Trophoblast cell (in vitro differentiated cells and primary cell): ENCODE data around the gene ZBTB7C.

Experiments
- DNase-seq, 2 donors: peaks; one replicate each; pipeline ENCODE4 v3.0.0-alpha.2; 2016
- H2AFZ ChIP-seq: 2 replicates; pipeline ENCODE4 v1.6.1; 2013; ENCODE audit warnings: low read length, moderate library complexity, mild to moderate bottlenecking; ENCODE audit not compliant: insufficient read depth, poor library complexity
- H2AK5ac ChIP-seq: 2 replicates; pipeline ENCODE4 v1.6.1; 2013; ENCODE audit warnings: mild to moderate bottlenecking, low read length
- H2BK120ac ChIP-seq: 2 replicates; pipeline ENCODE4 v1.6.1; 2013; ENCODE audit warnings: low read length, mild to moderate bottlenecking, moderate library complexity; ENCODE audit not compliant: insufficient read depth, poor library complexity
- H2BK12ac ChIP-seq: 2 replicates; pipeline ENCODE4 v1.6.1; 2013; ENCODE audit warnings: mild to moderate bottlenecking, low read length, moderate library complexity
- H2BK5ac ChIP-seq: 2 replicates; pipeline ENCODE4 v1.6.1; 2013; ENCODE audit warnings: low read length, low read depth, moderate library complexity, mild to moderate bottlenecking; ENCODE audit not compliant: poor library complexity
- H3K14ac ChIP-seq: 2 replicates; pipeline ENCODE4 v1.6.1; 2013; ENCODE audit warnings: mild to moderate bottlenecking, low read length
- H3K18ac ChIP-seq: 2 replicates; pipeline ENCODE4 v1.6.1; 2013; ENCODE audit warnings: mild to moderate bottlenecking, low read length
- H3K23ac ChIP-seq: 2 replicates; pipeline ENCODE4 v1.6.1; 2013; ENCODE audit warnings: low read length
- H3K27ac ChIP-seq: 2 replicates; pipeline ENCODE4 v1.5.1; 2013; ENCODE audit warnings: low read depth, mild to moderate bottlenecking, inconsistent platforms, low read length, moderate library complexity
- H3K27me3 ChIP-seq: 2 replicates; pipeline ENCODE4 v1.6.1; 2013; ENCODE audit warnings: inconsistent platforms, mild to moderate bottlenecking, low read length, moderate library complexity; ENCODE audit not compliant: insufficient read depth
- H3K36me3 ChIP-seq, 2 experiments: 1 replicate in 1 of 2; 2 replicates in 1 of 2; pipeline ENCODE4 v1.6.1; 2013; ENCODE audit warnings: low read length in 2 of 2, mild to moderate bottlenecking in 2 of 2, moderate library complexity in 1 of 2; ENCODE audit not compliant: insufficient read depth in 2 of 2, control insufficient read depth in 1 of 2
- H3K4ac ChIP-seq: 2 replicates; pipeline ENCODE4 v1.6.1; 2013; ENCODE audit warnings: low read depth, mild to moderate bottlenecking, low read length, moderate library complexity
- H3K4me1 ChIP-seq, 2 experiments: 1 replicate in 1 of 2; 2 replicates in 1 of 2; pipeline ENCODE4 v1.6.1; 2013; ENCODE audit warnings: low read length in 2 of 2, mild to moderate bottlenecking in 2 of 2, moderate library complexity in 1 of 2; ENCODE audit not compliant: insufficient read depth in 2 of 2, control insufficient read depth in 1 of 2
- H3K4me2 ChIP-seq: 2 replicates; pipeline ENCODE4 v1.6.1; 2013; ENCODE audit warnings: inconsistent platforms, mild to moderate bottlenecking, low read length, moderate library complexity
- H3K4me3 ChIP-seq: 2 replicates; pipeline ENCODE4 v1.5.1; 2013; ENCODE audit warnings: mild to moderate bottlenecking, low read depth, low read length, inconsistent platforms
- H3K79me1 ChIP-seq: one replicate; pipeline ENCODE4 v1.6.1; 2013; ENCODE audit warnings: low read length
- H3K79me2 ChIP-seq: 2 replicates; pipeline ENCODE4 v1.6.1; 2013; ENCODE audit warnings: low read length, mild to moderate bottlenecking; ENCODE audit not compliant: control insufficient read depth, insufficient read depth, poor library complexity
- H3K9ac ChIP-seq: 2 replicates; pipeline ENCODE4 v1.6.1; 2013; ENCODE audit warnings: mild to moderate bottlenecking, low read length
- H3K9me3 ChIP-seq: 2 replicates; pipeline ENCODE4 v1.6.1; 2013; ENCODE audit warnings: low read depth, mild to moderate bottlenecking, control low read depth, inconsistent platforms, low read length; ENCODE audit not compliant: insufficient read depth
- H4K12ac ChIP-seq: 2 replicates; pipeline ENCODE4 v1.6.1; 2013; ENCODE audit warnings: low read depth, mild to moderate bottlenecking, low read length, moderate library complexity
- H4K8ac ChIP-seq: 2 replicates; pipeline ENCODE4 v1.6.1; 2013; ENCODE audit warnings: low read depth, mild to moderate bottlenecking, low read length, moderate library complexity
- H4K91ac ChIP-seq: one replicate; pipeline ENCODE4 v1.6.1; 2013; ENCODE audit warnings: low read depth, mild to moderate bottlenecking, low read length, moderate library complexity
- WGBS: extraction: QIAGEN DNeasy Blood & Tissue Kit; methylation state at CpG from one replicate; pipeline ENCODE4 v1.1.7; 2013; ENCODE audit warnings: missing lambda C conversion rate; ENCODE audit not compliant: insufficient read length, insufficient coverage; ENCODE audit errors: extremely low coverage; 5-methylcytosine and 5-hydroxymethylcytosine counted together

ZBTB7C gene

GRCh38 chr18:48256848-48257247 is 152.3 kb downstream of the ZBTB7C start:
- Histone ChIP-seq H3K79me2 (no peaks in the 10 kb centered on the region), H4K12ac (no peak overlapping the region), H3K4me2 (no peak overlapping the region), H2AFZ (no peak overlapping the region), H2BK12ac (no peak overlapping the region), H3K4me1 (no peaks in the 10 kb centered on the region), H4K8ac (no peak overlapping the region), H3K4ac (no peak overlapping the region), H3K9ac (no peak overlapping the region), H2BK120ac (no peak overlapping the region), H3K79me1 (no peaks in the 10 kb centered on the region), H3K23ac (no peak overlapping the region), H3K4me3 (no peak overlapping the region), H3K36me3 (no peaks in the 10 kb centered on the region), H4K91ac (no peak overlapping the region), H3K14ac (no peak overlapping the region), H3K27ac (no peak overlapping the region), H2AK5ac (no peak overlapping the region), H3K9me3 (no peaks in the 10 kb centered on the region), H3K18ac (no peak overlapping the region), H2BK5ac (no peak overlapping the region), H3K27me3 (no peaks in the 10 kb centered on the region)
- DNase-seq: no peak

DNA sequence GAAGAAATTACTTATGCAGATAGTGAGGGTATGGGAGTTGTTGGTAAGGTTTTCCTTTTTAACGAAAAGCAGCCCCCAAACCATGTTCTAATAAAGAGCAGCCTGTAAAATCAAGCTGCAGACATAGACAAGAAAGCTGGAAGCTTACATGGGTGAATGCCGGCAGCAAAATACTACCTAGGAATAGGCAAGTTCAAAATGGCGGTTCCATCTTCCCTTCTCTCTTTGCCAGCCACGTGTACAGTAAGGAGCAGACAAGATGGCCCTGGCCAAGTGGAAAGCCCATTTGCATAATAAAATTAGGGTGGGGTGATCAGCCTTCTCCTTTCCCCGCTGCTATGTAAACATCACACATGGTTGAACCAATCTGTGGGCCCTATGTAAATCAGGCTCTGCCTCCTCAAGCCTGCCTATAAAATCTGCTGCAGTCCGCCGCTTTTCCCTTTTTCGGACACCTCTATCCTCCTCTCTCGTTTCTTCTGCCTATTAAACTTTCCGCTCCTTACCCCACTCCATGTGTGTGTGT is 155.0 kb downstream of the ZBTB7C start:
- Histone ChIP-seq H3K27ac (no peak overlapping the region), H3K4me2 (no peak overlapping the region), H2AK5ac (no peak overlapping the region), H3K9me3 (no peaks in the 10 kb centered on the region), H2AFZ (no peak overlapping the region), H4K8ac (no peak overlapping the region), H3K79me1 (no peaks in the 10 kb centered on the region), H3K18ac (no peak overlapping the region), H3K4me3 (no peak overlapping the region), H3K36me3 (no peaks in the 10 kb centered on the region), H3K9ac (no peak overlapping the region), H2BK120ac (no peak overlapping the region), H3K4me1 (no peaks in the 10 kb centered on the region), H4K12ac (no peak overlapping the region), H3K4ac (no peak overlapping the region), H4K91ac (no peak overlapping the region), H2BK12ac (no peak overlapping the region), H3K27me3 (no peaks in the 10 kb centered on the region), H3K79me2 (no peaks in the 10 kb centered on the region), H3K14ac (no peak overlapping the region), H2BK5ac (no peak overlapping the region), H3K23ac (no peak overlapping the region)
- WGBS: no CpG with 5 or more reads among the region's 10 CpGs
- no peak for DNase-seq

- no peak overlapping the region for H3K27ac ChIP-seq
- H3K23ac ChIP-seq: no peak overlapping the region
- no peaks in the 10 kb centered on the region for H3K27me3 ChIP-seq
- WGBS: no CpG with 5 or more reads among the region's 3 CpGs
- no peak overlapping the region for H3K4ac ChIP-seq
- no peak overlapping the region for H4K91ac ChIP-seq
- no peak overlapping the region for H3K14ac ChIP-seq
- H3K9ac ChIP-seq: no peak overlapping the region
- no peak overlapping the region for H3K18ac ChIP-seq
- H3K9me3 ChIP-seq: no peaks in the 10 kb centered on the region
- H3K79me2 ChIP-seq: no peaks in the 10 kb centered on the region
- H3K36me3 ChIP-seq: no peaks in the 10 kb centered on the region
- no peaks in the 10 kb centered on the region for H3K79me1 ChIP-seq
- no peak for DNase-seq
- no peak overlapping the region for H4K12ac ChIP-seq
- H4K8ac ChIP-seq: no peak overlapping the region
- no peak overlapping the region for H2BK120ac ChIP-seq
- H2AK5ac ChIP-seq: no peak overlapping the region
- H2BK12ac ChIP-seq: no peak overlapping the region
- no peak overlapping the region for H3K4me3 ChIP-seq
- no peak overlapping the region for H2AFZ ChIP-seq
- H3K4me2 ChIP-seq: no peak overlapping the region
- H3K4me1 ChIP-seq: no peaks in the 10 kb centered on the region
- no peak overlapping the region for H2BK5ac ChIP-seq
Measured at GRCh38 chr18:48252525-48252924, 156.7 kb downstream of the ZBTB7C start.

- Histone ChIP-seq H3K4ac (no peak overlapping the region), H3K14ac (no peak overlapping the region), H2AFZ (no peak overlapping the region), H4K91ac (no peak overlapping the region), H3K9ac (no peak overlapping the region), H3K4me2 (no peak overlapping the region), H2BK5ac (no peak overlapping the region), H3K36me3 (no peaks in the 10 kb centered on the region), H3K27me3 (no peaks in the 10 kb centered on the region), H3K4me1 (no peaks in the 10 kb centered on the region), H2BK120ac (no peak overlapping the region), H4K8ac (no peak overlapping the region), H3K4me3 (no peak overlapping the region), H3K23ac (no peak overlapping the region), H2BK12ac (no peak overlapping the region), H2AK5ac (no peak overlapping the region), H3K79me1 (no peaks in the 10 kb centered on the region), H4K12ac (no peak overlapping the region), H3K9me3 (no peaks in the 10 kb centered on the region), H3K27ac (no peak overlapping the region), H3K79me2 (no peaks in the 10 kb centered on the region), H3K18ac (no peak overlapping the region)
- no peak for DNase-seq
- WGBS: no CpG with 5 or more reads among the region's 3 CpGs
Measured at GRCh38 chr18:48250918-48251317, 158.3 kb downstream of the ZBTB7C start.
